Stimulated activated CD4-positive, alpha-beta T cell treated with anti-CD3 and anti-CD28 coated beads, Interleukin-4, amount 100 ng/mL, for 1 hour (primary cell): ENCODE measurements around the gene TRAFD1.
A peak's percentile ranks its signal among the peaks of the same experiment; 100 is the strongest.

Source experiments
- DNase-seq: peaks from one replicate; pipeline ENCODE4 v3.0.0-alpha.2; 2020

Gene TRAFD1

GRCh38 chr12:112161711-112162110 lies 36.4 kb downstream of the TRAFD1 start:
- no peak for DNase-seq

- no peak for DNase-seq
Observed at GRCh38 chr12:112162241-112162790, 37.0 kb downstream of the TRAFD1 start.

GRCh38 chr12:112163056-112163455 lies 37.7 kb downstream of the TRAFD1 start:
- no peak for DNase-seq

- DNase-seq: no peak
Observed at GRCh38 chr12:112163471-112163991, 38.2 kb downstream of the TRAFD1 start.

- DNase-seq: no peak
Observed at GRCh38 chr12:112164011-112164660, 38.8 kb downstream of the TRAFD1 start.

GRCh38 chr12:112165624-112166023 lies 40.3 kb downstream of the TRAFD1 start:
- no peak for DNase-seq

- DNase-seq: no peak
Observed at GRCh38 chr12:112166051-112167015, 41.0 kb downstream of the TRAFD1 start.

GRCh38 chr12:112167031-112167461 lies 41.7 kb downstream of the TRAFD1 start:
- DNase-seq: no peak

GRCh38 chr12:112167718-112168525 lies 42.6 kb downstream of the TRAFD1 start:
- DNase-seq: no peak

- no peak for DNase-seq
Observed at GRCh38 chr12:112168561-112168971, 43.2 kb downstream of the TRAFD1 start.

- DNase-seq: no peak
Observed at GRCh38 chr12:112169161-112169872, 44.0 kb downstream of the TRAFD1 start.

- DNase-seq: no peak
Observed at GRCh38 chr12:112169966-112170365, 44.6 kb downstream of the TRAFD1 start.

- peak; percentile 32 for DNase-seq
Observed at GRCh38 chr12:112170376-112170775, 45.0 kb downstream of the TRAFD1 start.

GRCh38 chr12:112170971-112171596 lies 45.7 kb downstream of the TRAFD1 start:
- DNase-seq: no peak

GRCh38 chr12:112172556-112173324 lies 47.4 kb downstream of the TRAFD1 start:
- DNase-seq: no peak

GRCh38 chr12:112175361-112176155 lies 50.2 kb downstream of the TRAFD1 start:
- no peak for DNase-seq

- DNase-seq: no peak
Observed at GRCh38 chr12:112176321-112177010, 51.1 kb downstream of the TRAFD1 start.

- no peak for DNase-seq
Observed at GRCh38 chr12:112178796-112179195, 53.4 kb downstream of the TRAFD1 start.

GRCh38 chr12:112179341-112179740 lies 54.0 kb downstream of the TRAFD1 start:
- no peak for DNase-seq
